ENCODE data around the gene DKC1. TPM values are rescaled to one million over a fixed set of nuclear protein-coding genes. Genes with fewer than 3 reads are reported as not detected.
A peak's percentile ranks its signal among the peaks of the same experiment; 100 is the strongest.

DKC1 gene
- total RNA-seq, 2 experiments from 2014 or later = 51.7 to 58.6 TPM

DNA sequence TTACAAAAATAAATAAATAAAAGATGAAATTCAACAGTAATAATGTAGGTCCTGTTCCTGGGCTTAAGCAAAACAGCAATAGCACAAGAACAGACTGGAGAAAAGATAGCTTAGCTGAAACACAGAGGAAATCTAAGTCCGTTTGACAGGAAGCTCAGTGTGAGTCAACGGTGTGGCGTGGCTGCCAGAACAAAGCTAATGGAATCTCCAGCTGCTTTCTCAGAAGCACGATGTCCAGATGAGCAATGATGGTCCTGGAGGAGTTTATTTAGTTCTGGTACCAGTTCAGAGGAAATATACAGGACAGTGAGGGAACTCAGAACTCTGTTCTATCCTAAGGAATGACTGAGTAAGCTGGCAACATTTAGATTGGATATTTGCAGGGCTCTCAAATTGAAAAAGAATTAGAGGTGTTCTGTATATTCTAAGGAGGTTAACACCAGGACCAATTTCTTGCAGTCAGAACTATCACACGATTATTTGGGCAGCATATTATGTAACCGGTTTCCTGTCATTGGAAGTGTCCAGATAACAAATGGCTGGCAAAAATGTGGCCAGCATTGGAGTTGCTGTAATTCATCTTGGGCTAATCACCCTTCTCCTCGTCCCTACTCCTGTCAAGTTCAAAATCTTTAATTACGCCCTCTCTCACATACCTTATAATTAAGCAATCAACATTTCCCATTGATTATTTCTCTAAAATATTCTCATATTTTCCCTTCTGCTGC, 24.5 kb upstream of the DKC1 start:
- TF ChIP-seq, protein P1, sequence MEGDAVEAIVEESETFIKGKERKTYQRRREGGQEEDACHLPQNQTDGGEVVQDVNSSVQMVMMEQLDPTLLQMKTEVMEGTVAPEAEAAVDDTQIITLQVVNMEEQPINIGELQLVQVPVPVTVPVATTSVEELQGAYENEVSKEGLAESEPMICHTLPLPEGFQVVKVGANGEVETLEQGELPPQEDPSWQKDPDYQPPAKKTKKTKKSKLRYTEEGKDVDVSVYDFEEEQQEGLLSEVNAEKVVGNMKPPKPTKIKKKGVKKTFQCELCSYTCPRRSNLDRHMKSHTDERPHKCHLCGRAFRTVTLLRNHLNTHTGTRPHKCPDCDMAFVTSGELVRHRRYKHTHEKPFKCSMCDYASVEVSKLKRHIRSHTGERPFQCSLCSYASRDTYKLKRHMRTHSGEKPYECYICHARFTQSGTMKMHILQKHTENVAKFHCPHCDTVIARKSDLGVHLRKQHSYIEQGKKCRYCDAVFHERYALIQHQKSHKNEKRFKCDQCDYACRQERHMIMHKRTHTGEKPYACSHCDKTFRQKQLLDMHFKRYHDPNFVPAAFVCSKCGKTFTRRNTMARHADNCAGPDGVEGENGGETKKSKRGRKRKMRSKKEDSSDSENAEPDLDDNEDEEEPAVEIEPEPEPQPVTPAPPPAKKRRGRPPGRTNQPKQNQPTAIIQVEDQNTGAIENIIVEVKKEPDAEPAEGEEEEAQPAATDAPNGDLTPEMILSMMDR (IDR thresholded peaks at IDR 0.05) = no peak
- Histone ChIP-seq H3K27ac (ENCODE audit: low read depth in 1 of 2, low read length in 2 of 2) (peak overlapping the region in 1 of 2 donors; percentile 13), H3K27me3 (ENCODE audit: control insufficient read depth in 1 of 2, insufficient read depth in 2 of 2, low read length in 2 of 2) (no peaks in the 10 kb centered on the region), H3K36me3 (ENCODE audit: insufficient read depth, low read length) (no peaks in the 10 kb centered on the region), H3K9me3 (ENCODE audit: control insufficient read depth in 1 of 2, insufficient read depth in 1 of 2, low read length in 2 of 2) (no peaks in the 10 kb centered on the region), H3K4me3 (ENCODE audit: low read length) (no peak overlapping the region), H3K4me1 (ENCODE audit: insufficient read depth, low read length) (peaks cover 54% of the 10 kb centered on the region)
- H3K27me3 Mint-ChIP-seq = no peaks in the 10 kb centered on the region
- peak overlapping the region; percentile 39 for H3K4me3 Mint-ChIP-seq
- peak overlapping the region; percentile 57 for H3K27ac Mint-ChIP-seq
- intact Hi-C loops (cut with DNase I, micrococcal nuclease) = no loop called here
- CTCF ChIA-PET = interaction anchor here (1.0 kb wide), 1 partner anchor 13 kb away, joined by 3 read pairs; no protein-coding TSS in a partner anchor
- H3K9me3 Mint-ChIP-seq = no peaks in the 10 kb centered on the region
- peak; percentile 40 for ATAC-seq (ENCODE audit: poor library complexity)
- no peaks in the 10 kb centered on the region for H3K36me3 Mint-ChIP-seq (ENCODE audit: low read depth)
- DNase-seq = peak in 4 of 14 experiments; percentile 49 to 66 (median 56)
- H3K4me1 Mint-ChIP-seq (ENCODE audit: low read depth) = peaks cover 63% of the 10 kb centered on the region
- POLR2A ChIA-PET = interaction anchor here (0.9 kb wide), 2 partner anchors 10 to 13 kb away, joined by 5 to 6 read pairs; partner anchors contain the start of gene GAB3

DNA sequence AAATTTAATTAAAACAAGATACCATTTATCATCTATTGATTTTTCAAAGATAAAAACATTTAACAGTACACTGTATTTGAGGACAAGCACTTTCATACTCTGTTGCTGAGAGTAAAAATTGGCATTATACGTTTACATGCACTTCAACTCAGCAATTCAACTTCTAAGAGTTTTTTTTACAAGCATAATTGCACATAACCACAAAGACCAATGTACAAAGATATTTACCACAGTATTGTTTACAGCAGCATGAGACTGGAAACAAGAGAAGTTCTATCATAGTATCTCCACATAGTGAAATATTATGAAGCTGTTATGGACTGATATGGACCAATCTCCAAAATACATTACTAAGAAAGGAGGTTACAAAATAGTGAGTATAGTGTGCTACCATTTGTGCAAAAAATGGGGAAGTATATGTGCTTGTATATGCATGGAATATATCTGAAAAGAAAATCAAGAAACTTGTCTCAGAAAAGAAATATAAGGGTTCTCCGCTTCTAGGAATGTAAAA, 22.7 kb upstream of the DKC1 start:
- no peak for ATAC-seq (ENCODE audit: poor library complexity)
- Mint-ChIP-seq H3K27ac (peak overlapping the region; percentile 51), H3K9me3 (no peaks in the 10 kb centered on the region), H3K36me3 (ENCODE audit: low read depth) (no peaks in the 10 kb centered on the region), H3K27me3 (no peaks in the 10 kb centered on the region), H3K4me1 (ENCODE audit: low read depth) (peaks cover 48% of the 10 kb centered on the region), H3K4me3 (no peak overlapping the region)
- Histone ChIP-seq H3K27me3 (ENCODE audit: control insufficient read depth in 1 of 2, insufficient read depth in 2 of 2, low read length in 2 of 2) (no peaks in the 10 kb centered on the region), H3K4me3 (ENCODE audit: low read length) (no peak overlapping the region), H3K4me1 (ENCODE audit: insufficient read depth, low read length) (peaks cover 43% of the 10 kb centered on the region), H3K9me3 (ENCODE audit: control insufficient read depth in 1 of 2, insufficient read depth in 1 of 2, low read length in 2 of 2) (no peaks in the 10 kb centered on the region), H3K36me3 (ENCODE audit: insufficient read depth, low read length) (no peaks in the 10 kb centered on the region), H3K27ac (ENCODE audit: low read depth in 1 of 2, low read length in 2 of 2) (no peak overlapping the region)
- CTCF ChIA-PET = interaction anchor here (0.9 kb wide), 1 partner anchor 9 kb away, joined by 3 read pairs; no protein-coding TSS in a partner anchor
- POLR2A ChIA-PET = interaction anchor here (1.0 kb wide), 1 partner anchor 10 kb away, joined by 3 read pairs; no protein-coding TSS in a partner anchor
- intact Hi-C loops (cut with DNase I, micrococcal nuclease) = no loop called here
- TF ChIP-seq, protein P1 (IDR thresholded peaks at IDR 0.05) = no peak
- DNase-seq = no peak

DNA sequence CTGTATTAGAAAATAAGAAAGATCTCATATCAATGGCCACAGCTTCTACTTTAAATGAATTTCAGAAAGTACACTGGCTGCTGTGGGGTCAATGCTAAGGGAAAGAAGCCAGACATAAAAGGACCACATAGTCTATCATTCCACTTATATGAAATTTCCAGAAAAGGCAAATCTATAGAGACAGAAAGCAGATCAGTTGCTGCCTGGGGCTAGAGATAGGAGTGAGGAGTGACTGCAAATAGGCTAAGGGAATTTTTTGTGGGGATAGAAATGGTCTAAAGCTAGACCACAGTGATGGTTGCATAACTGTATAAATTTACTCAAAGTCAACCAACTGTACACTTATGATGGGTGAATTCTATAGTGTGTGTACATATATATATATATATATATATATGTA, 20.1 kb upstream of the DKC1 start:
- TF ChIP-seq, protein P1 (IDR thresholded peaks at IDR 0.05) = no peak
- Histone ChIP-seq H3K36me3 (ENCODE audit: insufficient read depth, low read length) (no peaks in the 10 kb centered on the region), H3K9me3 (ENCODE audit: control insufficient read depth in 1 of 2, insufficient read depth in 1 of 2, low read length in 2 of 2) (peaks cover 0 to 3% of the 10 kb centered on the region in 2 experiments), H3K27ac (ENCODE audit: low read depth in 1 of 2, low read length in 2 of 2) (no peak overlapping the region), H3K4me3 (ENCODE audit: low read length) (no peak overlapping the region), H3K27me3 (ENCODE audit: control insufficient read depth in 1 of 2, insufficient read depth in 2 of 2, low read length in 2 of 2) (no peaks in the 10 kb centered on the region), H3K4me1 (ENCODE audit: insufficient read depth, low read length) (peaks cover 18% of the 10 kb centered on the region)
- CTCF ChIA-PET = no interaction called here
- DNase-seq (no peak), ATAC-seq (ENCODE audit: poor library complexity) (no peak)
- peaks cover 29% of the 10 kb centered on the region for H3K4me1 Mint-ChIP-seq (ENCODE audit: low read depth)
- H3K27me3 Mint-ChIP-seq = no peaks in the 10 kb centered on the region
- H3K36me3 Mint-ChIP-seq (ENCODE audit: low read depth) = peaks cover 6% of the 10 kb centered on the region
- no peaks in the 10 kb centered on the region for H3K9me3 Mint-ChIP-seq
- intact Hi-C loops (cut with DNase I, micrococcal nuclease) = no loop called here
- no peak overlapping the region for H3K27ac Mint-ChIP-seq
- H3K4me3 Mint-ChIP-seq = no peak overlapping the region
- POLR2A ChIA-PET = no interaction called here
